ENCODE data around the gene TMEM150A.
"Not testable (repeated sequence)": the region's sequence is repeated elsewhere in the genome, so short reads cannot be mapped to it uniquely, and the experiment has no call there.

The TMEM150A gene

DNA sequence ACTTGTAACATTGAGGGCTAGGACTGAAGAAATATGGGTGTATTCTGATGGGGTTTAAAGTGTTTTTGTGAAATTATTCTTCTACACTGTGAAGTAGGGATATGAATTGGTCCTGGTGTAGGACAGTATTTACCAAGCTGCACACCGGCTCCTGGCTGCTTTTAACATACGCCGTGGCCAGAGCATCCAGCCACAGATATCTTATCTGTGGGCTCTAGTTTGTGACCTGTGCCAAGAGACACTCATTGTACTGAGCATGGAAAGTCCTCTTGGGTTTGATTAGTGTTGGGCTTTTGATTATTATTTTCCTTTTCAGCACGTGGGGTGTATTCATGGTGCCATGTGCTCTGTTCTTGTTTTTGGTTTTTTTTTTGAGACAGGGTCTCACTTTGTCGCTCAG is 21.5 kb upstream of the TMEM150A start:
- Mint-ChIP-seq H3K27ac (peak overlapping the region; percentile 13), H3K4me3 (no peak overlapping the region), H3K27me3 (no peaks in the 10 kb centered on the region), H3K36me3 (ENCODE audit: low read depth) (peaks cover 94% of the 10 kb centered on the region), H3K4me1 (ENCODE audit: low read depth) (peaks cover 25% of the 10 kb centered on the region), H3K9me3 (no peaks in the 10 kb centered on the region)
- DNase-seq: no peak

DNA sequence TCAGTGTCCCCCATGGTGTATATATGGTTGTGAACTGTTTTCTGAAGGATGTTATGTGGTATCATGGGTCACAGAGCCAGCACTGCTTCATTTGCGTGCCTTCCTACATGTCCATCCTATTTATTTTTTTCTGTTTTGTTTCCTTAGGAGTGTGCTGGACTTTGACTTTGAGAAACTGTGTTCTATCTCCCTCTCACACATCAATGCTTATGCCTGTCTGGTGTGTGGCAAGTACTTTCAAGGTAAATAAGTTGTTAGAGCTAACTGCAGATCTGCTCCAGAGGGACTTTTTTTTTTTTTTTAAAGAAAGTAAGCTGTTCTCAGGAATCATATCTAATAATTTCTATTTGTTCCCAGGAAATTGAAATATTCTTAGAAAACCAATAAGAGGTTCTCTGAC is 18.8 kb upstream of the TMEM150A start:
- no peaks in the 10 kb centered on the region for H3K27me3 Mint-ChIP-seq
- H3K36me3 Mint-ChIP-seq (ENCODE audit: low read depth): peaks cover 88% of the 10 kb centered on the region
- no peaks in the 10 kb centered on the region for H3K9me3 Mint-ChIP-seq
- peak overlapping the region; percentile 40 for H3K27ac Mint-ChIP-seq
- DNase-seq: no peak
- no peak overlapping the region for H3K4me3 Mint-ChIP-seq
- peaks cover 27% of the 10 kb centered on the region for H3K4me1 Mint-ChIP-seq (ENCODE audit: low read depth)

DNA sequence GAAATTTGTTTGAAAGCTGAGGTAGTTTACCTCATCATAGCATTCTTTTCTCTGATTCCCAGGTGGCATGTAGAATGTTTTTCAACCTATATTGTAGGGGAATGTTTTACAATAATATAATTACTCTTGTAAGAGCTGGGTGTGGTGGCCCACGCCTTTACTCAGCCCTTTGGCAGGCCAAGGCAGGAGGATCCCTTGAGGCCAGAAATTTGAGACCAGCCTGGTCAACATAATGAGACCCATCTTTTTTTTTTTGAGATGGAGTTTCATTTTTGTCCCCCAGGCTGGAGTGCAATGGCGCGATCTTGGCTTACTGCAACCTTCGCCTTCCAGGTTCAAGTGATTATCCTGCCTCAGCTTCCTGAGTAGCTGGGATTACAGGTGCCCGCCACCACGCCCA is 17.1 kb upstream of the TMEM150A start:
- Mint-ChIP-seq H3K36me3 (ENCODE audit: low read depth) (peaks cover 74% of the 10 kb centered on the region), H3K4me3 (no peak overlapping the region), H3K4me1 (ENCODE audit: low read depth) (peaks cover 33% of the 10 kb centered on the region), H3K27ac (peak overlapping the region; percentile 11), H3K9me3 (no peaks in the 10 kb centered on the region), H3K27me3 (no peaks in the 10 kb centered on the region)
- no peak for DNase-seq

DNA sequence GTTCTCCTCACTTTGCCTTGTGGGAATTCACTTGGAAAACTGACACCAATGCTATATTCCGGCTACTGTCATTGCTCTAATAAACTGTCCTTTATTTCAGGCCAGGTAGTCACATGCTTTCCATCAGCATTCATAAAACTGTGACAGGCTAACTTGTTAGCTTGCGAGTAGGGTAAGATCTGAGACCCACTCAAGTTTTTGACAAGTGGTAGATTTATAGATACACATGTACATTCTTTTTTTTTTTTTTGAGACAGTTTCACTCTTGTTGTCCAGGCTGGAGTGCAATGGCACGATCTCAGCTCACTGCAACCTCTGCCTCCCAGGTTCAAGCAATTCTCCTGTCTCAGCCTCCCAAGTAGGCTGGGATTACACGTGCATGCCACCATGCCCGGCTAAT is 15.2 kb upstream of the TMEM150A start:
- peak overlapping the region; percentile 99 for H3K27ac Mint-ChIP-seq
- not testable (repeated sequence) for DNase-seq, H3K27me3 Mint-ChIP-seq, H3K9me3 Mint-ChIP-seq
- peaks cover 36% of the 10 kb centered on the region for H3K4me1 Mint-ChIP-seq (ENCODE audit: low read depth)
- H3K4me3 Mint-ChIP-seq: peak overlapping the region; percentile 98
- peaks cover 57% of the 10 kb centered on the region for H3K36me3 Mint-ChIP-seq (ENCODE audit: low read depth)

DNA sequence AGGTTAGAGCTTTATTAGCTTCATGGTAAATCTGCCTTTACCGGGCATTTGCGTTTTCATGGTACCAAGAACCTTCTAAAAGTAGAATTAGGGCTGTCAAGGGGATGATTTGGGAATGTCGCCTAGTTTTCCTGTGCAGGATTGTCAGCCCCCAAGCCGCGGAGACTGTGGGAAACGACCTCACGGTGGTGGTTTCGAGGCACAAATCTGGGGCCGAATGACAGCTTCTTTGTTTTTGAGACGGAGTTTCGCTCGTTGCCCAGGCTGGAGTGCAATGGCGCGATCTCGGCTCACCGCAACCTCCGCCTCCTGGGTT is 12.9 kb upstream of the TMEM150A start:
- Mint-ChIP-seq H3K27ac (peak overlapping the region; percentile 99), H3K36me3 (ENCODE audit: low read depth) (peaks cover 48% of the 10 kb centered on the region), H3K4me3 (peak overlapping the region; percentile 98), H3K4me1 (ENCODE audit: low read depth) (peaks cover 39% of the 10 kb centered on the region), H3K27me3 (no peaks in the 10 kb centered on the region), H3K9me3 (no peaks in the 10 kb centered on the region)
- DNase-seq: no peak

DNA sequence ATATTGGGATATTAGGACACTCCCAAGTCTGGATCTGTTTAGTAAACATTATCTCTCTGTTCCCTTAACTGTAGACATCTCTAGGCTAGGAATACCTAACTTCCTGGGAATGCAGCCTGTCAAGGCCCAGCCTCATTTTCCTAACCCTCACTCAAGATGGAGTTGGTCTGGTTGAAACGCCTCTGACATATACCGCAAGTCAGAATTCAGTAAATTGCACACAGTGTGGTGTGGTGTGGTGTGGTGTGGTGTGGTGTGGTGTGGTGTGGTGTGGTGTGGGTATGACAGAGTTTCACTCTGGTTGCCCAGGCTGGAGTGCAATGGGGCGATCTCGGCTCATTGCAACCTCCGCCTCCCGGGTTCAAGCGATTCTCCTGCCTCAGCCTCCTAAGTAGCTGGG is 12.3 kb upstream of the TMEM150A start:
- not testable (repeated sequence) for H3K27ac Mint-ChIP-seq, H3K4me3 Mint-ChIP-seq, H3K9me3 Mint-ChIP-seq, H3K27me3 Mint-ChIP-seq, DNase-seq
- Mint-ChIP-seq H3K4me1 (ENCODE audit: low read depth) (peaks cover 43% of the 10 kb centered on the region), H3K36me3 (ENCODE audit: low read depth) (peaks cover 47% of the 10 kb centered on the region)

DNA sequence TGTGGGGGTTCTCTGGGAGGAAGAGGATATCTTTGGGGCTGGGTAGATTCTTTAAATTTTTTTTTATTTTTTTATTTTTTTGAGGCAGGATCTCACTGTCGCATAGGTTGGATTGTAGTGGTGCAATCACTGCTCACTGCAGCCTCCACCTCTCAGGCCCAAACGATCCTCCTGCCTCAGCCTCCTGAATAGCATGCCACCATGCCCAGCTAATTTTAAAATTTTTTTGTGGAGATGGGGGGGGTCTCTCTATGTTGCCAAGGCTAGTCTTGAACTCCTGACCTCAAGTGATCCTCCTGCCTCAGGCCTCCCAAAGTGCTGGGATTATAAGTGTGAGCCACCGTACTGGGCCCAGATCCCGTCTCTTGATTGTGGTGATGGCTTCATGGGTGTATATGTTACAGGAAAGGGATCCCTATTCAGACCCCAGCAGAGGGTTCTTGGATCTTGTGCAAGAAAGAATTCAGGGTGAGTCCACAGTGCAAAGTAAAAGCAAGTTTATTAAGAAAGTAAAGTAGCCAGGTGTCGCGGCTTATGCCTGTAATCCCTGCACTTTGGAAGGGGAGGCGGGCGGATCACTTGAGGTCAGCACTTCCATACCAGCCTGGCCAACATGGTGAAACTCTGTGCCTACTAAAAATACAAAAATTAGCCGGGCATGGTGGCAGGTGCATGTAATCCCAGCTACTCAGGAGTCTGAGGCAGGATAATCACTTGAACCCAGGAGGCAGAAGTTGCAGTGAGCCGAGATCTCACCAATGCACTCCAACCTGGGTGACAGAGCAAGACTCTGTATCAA is 11.4 kb upstream of the TMEM150A start:
- Mint-ChIP-seq H3K27ac (no peak overlapping the region), H3K4me3 (peak overlapping the region; percentile 37), H3K4me1 (ENCODE audit: low read depth) (peaks cover 43% of the 10 kb centered on the region), H3K36me3 (ENCODE audit: low read depth) (peaks cover 45% of the 10 kb centered on the region), H3K9me3 (no peaks in the 10 kb centered on the region), H3K27me3 (no peaks in the 10 kb centered on the region)
- DNase-seq: no peak

DNA sequence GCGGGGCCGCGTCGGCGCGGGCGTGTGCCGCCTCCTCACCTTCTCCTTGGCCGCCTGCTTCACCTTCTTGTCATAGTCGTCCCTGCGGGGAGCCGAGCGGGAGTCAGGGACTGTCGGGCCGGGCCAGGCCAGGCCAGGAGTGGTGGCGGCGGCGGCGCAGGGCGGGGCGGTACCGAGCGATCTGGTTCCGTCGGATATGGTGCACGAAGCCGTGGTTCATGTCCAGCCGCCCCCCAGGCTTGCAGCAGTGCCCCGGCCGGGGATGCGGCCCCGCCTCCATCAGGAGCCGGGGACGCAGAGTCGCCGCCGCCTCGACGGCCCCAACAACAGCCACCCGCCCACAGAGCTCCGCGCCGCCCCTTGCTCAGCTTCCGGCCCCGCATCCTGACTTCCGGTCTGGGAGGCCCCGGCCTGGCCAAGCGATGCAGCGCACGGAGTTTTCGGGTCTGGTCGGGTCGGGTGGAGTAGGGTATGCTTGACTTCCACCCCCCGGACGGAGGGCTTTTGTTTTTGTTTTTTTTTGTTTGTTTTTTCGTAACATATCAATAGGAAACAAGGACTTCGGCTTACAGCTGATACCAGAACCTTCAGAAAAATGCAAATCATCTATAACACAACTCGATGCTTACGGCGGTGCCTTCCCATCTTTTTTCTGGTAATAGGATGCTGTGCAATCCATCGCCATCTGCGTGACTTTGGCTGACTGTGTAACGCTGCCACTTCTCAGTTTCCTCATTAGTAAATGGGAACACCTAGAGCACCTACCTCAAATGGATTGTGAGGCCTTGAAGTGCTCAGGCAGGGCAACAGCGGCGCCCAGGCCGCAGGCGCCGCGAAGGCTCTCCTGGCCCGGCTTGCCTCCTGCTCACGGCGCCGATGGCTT is 9.4 kb upstream of the TMEM150A start, which contains the start of gene C2orf68:
Gene C2orf68 (minus strand): TSS at position 362 of the 883 bp plus-strand sequence. CDS start 82 bp downstream, at position 280.
- Mint-ChIP-seq H3K27ac (peak within 1 kb of the TSS; percentile 94), H3K4me1 (ENCODE audit: low read depth) (peaks cover 38% of the 10 kb centered on the region), H3K9me3 (no peaks in the 10 kb centered on the region), H3K27me3 (no peaks in the 10 kb centered on the region), H3K36me3 (ENCODE audit: low read depth) (peaks cover 48% of the 10 kb centered on the region), H3K4me3 (peak within 1 kb of the TSS; percentile 94)
- peak; percentile 91 for DNase-seq

DNA sequence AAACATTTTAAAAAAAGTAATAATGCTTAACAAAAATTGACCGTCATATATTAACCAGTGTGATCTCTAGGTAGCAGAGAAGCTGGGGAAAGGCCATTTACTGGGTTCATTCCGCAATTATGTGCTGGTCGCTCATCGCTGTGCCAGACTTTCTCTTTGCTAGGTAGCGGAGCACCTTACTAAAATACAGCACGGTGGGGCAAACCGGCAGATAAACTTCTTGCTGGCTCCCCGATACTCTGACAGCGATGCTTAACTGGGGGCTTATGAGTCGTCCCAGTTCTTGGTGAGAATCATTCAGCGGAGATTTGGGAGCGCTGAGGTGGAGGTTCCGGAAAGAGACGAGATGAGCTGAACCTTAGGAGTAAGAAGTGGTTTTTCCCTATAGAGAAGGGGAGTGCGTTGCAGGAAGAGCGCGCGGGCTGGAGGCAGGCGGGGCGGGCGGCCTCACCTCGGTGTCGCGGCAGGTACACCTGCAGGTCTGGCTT is 8.8 kb upstream of the TMEM150A start:
- peaks cover 49% of the 10 kb centered on the region for H3K36me3 Mint-ChIP-seq (ENCODE audit: low read depth)
- H3K27me3 Mint-ChIP-seq: no peaks in the 10 kb centered on the region
- peak overlapping the region; percentile 94 for H3K27ac Mint-ChIP-seq
- no peaks in the 10 kb centered on the region for H3K9me3 Mint-ChIP-seq
- H3K4me3 Mint-ChIP-seq: peak overlapping the region; percentile 94
- DNase-seq: no peak
- H3K4me1 Mint-ChIP-seq (ENCODE audit: low read depth): peaks cover 38% of the 10 kb centered on the region

DNA sequence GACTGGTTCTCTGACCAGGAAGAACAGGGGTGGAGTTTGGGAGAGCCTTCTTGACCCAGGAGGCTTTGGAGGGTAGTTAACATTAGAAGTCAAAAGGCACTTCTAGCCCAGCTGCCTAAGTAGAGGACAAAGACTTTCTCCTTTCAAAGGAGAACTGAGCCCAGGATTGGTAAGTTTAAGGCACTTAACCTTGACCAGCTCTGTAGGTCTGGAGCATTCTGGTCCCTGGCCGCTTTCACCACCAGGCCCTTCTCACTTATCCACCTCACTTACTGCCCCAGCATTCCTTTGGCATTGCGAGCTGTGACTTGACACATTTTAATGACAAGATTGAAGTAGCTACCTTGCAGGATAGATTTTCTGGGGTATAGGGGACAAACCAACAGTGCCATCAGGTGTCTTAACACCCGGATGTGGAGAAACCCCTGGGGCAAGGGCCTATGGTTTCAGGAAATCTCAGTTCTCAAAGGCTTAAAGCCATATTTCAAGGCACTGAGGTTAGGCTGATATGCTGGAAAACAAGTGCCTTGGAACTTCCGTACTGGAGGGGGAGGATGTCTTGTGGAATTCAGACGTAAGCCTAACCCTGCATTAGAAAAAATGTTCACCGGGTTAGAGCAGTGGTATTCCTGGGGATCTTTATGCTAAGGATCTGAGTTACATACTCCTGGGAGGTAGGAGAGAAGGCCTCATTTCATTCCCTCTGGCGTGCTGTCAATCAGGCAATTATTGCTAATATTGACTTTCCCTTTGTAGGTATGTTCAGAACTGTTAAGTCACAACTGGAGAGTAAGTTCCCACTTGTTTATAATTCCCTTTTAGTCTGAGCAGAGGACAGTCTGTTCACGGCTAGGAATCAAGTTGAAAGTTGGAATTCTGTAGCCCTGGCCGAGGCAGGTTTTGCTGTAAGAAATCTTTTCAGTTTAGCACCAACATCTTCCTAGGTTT is 5.0 kb upstream of the TMEM150A start:
- no peak overlapping the region for H3K4me3 Mint-ChIP-seq
- H3K27ac Mint-ChIP-seq: peak overlapping the region; percentile 71
- peaks cover 65% of the 10 kb centered on the region for H3K36me3 Mint-ChIP-seq (ENCODE audit: low read depth)
- H3K27me3 Mint-ChIP-seq: no peaks in the 10 kb centered on the region
- no peaks in the 10 kb centered on the region for H3K9me3 Mint-ChIP-seq
- no peak for DNase-seq
- H3K4me1 Mint-ChIP-seq (ENCODE audit: low read depth): peaks cover 54% of the 10 kb centered on the region

DNA sequence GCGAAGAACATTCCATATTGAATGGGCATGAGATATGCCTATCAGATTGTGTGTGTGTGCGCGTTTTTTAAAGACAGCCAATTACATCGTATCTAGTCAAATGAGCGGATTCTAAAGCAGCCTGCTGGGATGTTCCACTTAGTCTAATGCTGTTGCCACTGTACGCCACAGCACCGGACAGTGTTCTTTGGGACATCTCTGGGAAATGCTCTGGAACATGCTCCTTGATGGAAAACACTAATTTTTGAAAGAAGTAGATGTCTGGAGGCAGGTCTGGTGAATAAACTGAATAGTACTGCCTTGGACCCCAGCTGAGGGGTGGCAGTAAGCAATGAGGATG is 3.6 kb upstream of the TMEM150A start:
- H3K9me3 Mint-ChIP-seq: no peaks in the 10 kb centered on the region

DNA sequence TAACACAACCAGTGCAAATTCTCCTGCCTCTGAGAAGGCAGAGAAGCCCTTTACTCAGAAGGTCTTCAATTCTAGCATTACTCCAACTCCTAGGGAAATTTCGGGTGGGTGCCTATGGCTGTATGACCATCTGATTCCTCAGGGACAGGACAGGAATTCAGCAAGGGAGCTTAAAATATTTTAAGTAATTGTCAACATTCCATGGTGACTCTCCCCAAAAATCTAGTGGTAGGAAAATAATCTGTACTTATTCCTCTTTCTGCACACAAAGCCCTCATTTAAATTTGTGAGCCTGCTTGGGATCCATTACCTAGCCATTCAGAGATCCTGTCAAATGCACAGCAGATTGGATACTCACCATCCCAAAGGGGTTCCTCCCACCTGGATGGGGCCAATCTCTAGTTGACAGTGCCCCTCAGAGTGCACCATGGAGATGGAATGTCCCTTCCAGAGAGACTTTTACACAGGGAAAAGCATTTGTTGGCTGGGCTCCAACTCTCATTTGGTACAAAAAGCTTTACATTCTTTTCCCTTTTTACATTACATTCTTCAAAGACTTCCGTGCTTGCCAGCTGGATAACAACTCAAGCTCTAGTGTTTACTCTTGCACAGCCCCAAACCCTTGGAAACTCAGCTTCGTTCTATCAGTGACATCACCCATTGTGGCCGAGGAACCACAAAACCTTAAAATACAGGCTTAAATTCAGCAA is 3.1 kb upstream of the TMEM150A start:
- Mint-ChIP-seq H3K4me1 (ENCODE audit: low read depth) (peaks cover 54% of the 10 kb centered on the region), H3K4me3 (no peak overlapping the region), H3K27ac (no peak overlapping the region), H3K27me3 (no peaks in the 10 kb centered on the region), H3K9me3 (no peaks in the 10 kb centered on the region), H3K36me3 (ENCODE audit: low read depth) (peaks cover 54% of the 10 kb centered on the region)
- DNase-seq: no peak

More for the DNA sequence above, 3.6 kb upstream of the TMEM150A start:
- peaks cover 54% of the 10 kb centered on the region for H3K4me1 Mint-ChIP-seq (ENCODE audit: low read depth)
- H3K36me3 Mint-ChIP-seq (ENCODE audit: low read depth): peaks cover 54% of the 10 kb centered on the region
- H3K4me3 Mint-ChIP-seq: no peak overlapping the region
- DNase-seq: no peak
- no peaks in the 10 kb centered on the region for H3K27me3 Mint-ChIP-seq
- H3K27ac Mint-ChIP-seq: peak overlapping the region; percentile 38

DNA sequence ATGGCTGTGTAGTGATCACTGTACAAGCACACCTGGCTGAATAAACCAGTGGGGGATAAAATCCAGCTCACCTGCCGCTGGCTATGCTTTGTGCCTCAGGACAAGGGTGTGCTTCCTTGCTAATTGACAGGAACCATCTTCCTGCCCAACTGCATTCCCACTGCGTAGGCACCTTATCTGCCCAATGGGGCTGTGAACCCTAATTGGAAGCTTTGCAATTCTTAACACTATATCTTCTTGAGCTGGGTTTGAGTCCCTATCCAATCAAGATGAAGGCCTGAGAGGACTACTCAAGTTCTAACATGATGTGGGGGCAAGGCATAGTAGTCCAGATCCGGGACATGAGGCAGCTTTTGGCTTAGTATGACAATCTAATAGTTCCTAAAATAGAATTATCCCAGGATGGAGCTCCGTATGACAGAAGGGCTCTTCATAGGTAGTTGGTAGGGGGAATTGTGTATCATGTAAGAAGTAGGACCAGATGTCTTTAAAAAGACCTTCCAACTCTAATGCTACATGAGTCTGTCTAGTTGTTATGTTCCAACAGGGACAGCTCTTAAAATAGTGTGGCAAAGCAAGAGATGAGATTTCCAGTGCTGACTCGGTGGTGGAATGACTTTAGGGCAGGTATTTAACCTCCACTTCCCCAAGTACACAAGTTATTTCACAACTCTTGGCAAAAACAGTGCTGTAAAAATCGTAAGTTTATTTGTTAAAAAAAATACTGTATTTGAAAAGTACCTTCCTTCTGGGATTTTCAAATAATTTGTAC is 2.3 kb upstream of the TMEM150A start:
- peaks cover 54% of the 10 kb centered on the region for H3K36me3 Mint-ChIP-seq (ENCODE audit: low read depth)
- peaks cover 53% of the 10 kb centered on the region for H3K4me1 Mint-ChIP-seq (ENCODE audit: low read depth)
- peak overlapping the region; percentile 38 for H3K27ac Mint-ChIP-seq
- H3K4me3 Mint-ChIP-seq: peak overlapping the region; percentile 86
- no peak for DNase-seq
- H3K9me3 Mint-ChIP-seq: no peaks in the 10 kb centered on the region
- H3K27me3 Mint-ChIP-seq: no peaks in the 10 kb centered on the region
